ENCODE data around the gene CENPA. TPM values are rescaled to one million over a fixed set of nuclear protein-coding genes. Genes with fewer than 3 reads are reported as not detected.
A peak's percentile ranks its signal among the peaks of the same experiment; 100 is the strongest.

The CENPA gene
- total RNA-seq, 4 donors from 2014 or later: 3.3 to 3.5 TPM; not detected in 2

DNA sequence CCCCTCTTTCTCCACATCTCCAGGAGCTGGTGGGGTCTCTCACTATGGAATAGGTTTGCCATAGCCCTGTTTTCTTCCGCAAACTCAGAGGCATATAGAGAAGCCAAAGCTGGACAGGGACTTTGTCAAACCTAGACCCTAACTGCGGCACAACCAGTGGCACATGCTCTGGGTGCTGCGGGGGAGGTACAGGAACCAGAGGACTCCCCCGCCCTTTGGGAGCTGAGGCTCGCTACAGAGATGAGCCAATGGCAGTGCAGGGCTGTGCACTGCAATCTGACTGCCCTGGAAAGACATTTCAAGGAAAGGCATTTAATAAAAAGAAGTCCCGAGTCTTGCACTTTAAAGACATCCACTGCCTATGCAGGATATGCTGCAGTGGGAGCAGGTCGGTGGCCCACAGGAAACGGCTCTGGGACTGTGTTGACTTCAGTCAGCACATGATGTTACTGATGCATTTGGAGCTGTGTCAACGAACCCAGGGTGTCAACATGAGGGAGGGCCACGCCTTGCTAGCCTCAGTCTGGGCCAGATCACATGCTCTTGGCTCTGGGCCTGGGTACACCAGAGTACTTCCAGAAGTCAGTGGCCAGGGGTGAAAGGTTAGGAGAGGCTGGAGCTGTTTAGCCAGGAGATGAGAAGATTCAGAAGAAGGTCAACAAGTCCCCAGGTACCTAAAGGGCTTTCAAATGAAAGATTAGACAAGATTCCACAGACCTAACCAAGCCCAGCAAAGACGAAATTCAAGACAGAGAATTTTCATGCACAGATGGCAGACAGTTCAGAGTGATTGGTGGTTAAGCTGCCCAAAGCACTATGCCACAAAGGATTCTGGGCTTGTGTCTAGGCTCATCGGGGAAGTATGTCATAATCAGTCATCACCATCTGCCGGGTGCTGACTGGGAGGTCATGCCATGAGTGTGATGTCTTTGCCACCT lies 13.5 kb upstream of the CENPA start:
- Histone ChIP-seq H3K27me3 (no peaks in the 10 kb centered on the region), H3K4me1 (peaks cover 0 to 72% (median 50%) of the 10 kb centered on the region in 4 donors), H3K9me3 (no peaks in the 10 kb centered on the region), H3K36me3 (peaks cover 3 to 37% (median 10%) of the 10 kb centered on the region in 3 donors), H3K4me3 (peak overlapping the region in 1 of 4 donors; percentile 17), H3K27ac (peak overlapping the region; percentile 77 to 95 (median 86))
- TF ChIP-seq, protein P1, sequence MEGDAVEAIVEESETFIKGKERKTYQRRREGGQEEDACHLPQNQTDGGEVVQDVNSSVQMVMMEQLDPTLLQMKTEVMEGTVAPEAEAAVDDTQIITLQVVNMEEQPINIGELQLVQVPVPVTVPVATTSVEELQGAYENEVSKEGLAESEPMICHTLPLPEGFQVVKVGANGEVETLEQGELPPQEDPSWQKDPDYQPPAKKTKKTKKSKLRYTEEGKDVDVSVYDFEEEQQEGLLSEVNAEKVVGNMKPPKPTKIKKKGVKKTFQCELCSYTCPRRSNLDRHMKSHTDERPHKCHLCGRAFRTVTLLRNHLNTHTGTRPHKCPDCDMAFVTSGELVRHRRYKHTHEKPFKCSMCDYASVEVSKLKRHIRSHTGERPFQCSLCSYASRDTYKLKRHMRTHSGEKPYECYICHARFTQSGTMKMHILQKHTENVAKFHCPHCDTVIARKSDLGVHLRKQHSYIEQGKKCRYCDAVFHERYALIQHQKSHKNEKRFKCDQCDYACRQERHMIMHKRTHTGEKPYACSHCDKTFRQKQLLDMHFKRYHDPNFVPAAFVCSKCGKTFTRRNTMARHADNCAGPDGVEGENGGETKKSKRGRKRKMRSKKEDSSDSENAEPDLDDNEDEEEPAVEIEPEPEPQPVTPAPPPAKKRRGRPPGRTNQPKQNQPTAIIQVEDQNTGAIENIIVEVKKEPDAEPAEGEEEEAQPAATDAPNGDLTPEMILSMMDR (IDR thresholded peaks at IDR 0.05): peak in 1 of 5 experiments; percentile 13
- TF ChIP-seq POLR2A (IDR thresholded peaks at IDR 0.05): peak; percentile 26 to 59
- TF ChIP-seq EP300 (IDR thresholded peaks at IDR 0.05): peak; percentile 99
- 19 to 31% methylated on average over 13 of the region's 13 CpGs for WGBS, 2 donors
- DNase-seq (ENCODE audit: low spot score in 2 of 2): peak; percentile 98 to 100

DNA sequence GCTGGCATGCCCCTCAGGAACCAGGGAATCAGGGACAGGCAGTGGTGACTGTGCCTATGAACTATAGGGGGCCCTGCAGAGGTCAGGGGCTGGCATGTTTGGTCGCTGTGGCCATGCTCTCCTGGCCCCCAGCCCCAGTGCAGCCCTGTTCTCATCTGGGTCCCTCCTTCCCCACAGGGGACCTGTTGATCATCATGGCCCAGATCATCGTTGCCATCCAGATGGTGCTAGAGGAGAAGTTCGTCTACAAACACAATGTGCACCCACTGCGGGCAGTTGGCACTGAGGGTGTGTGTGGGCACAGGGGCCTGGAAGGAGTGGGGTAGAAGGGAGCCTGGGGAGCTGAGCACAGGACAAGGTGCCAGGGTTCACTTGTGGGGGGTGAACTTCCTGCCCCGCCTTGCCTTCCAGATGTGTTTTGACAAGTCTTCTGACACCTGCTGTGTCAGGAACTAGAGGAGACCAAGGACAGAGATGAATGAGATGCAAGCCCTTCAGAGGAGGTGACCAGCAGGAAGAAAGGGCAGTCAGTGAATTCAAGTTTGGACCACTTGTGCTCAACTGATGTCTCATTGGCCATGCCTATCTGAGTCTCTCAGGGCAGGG lies 9.6 kb upstream of the CENPA start:
- WGBS, 2 donors: 93 to 95% methylated on average over 4 to 5 of the region's 5 CpGs

DNA sequence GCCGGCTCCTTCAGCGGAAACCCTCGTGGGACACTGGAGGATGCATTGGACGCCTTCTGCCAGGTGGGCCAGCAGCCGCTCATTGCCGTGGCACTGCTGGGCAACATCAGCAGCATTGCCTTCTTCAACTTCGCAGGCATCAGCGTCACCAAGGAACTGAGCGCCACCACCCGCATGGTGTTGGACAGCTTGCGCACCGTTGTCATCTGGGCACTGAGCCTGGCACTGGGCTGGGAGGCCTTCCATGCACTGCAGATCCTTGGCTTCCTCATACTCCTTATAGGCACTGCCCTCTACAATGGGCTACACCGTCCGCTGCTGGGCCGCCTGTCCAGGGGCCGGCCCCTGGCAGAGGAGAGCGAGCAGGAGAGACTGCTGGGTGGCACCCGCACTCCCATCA lies 7.8 kb upstream of the CENPA start:
- no peak overlapping the region for H3K4me3 ChIP-seq
- WGBS, 2 donors: 94 to 99% methylated on average over 10 to 12 of the region's 18 CpGs
- peaks cover 0 to 19% (median 5%) of the 10 kb centered on the region in 4 donors for H3K4me1 ChIP-seq
- no peaks in the 10 kb centered on the region for H3K27me3 ChIP-seq
- H3K9me3 ChIP-seq: no peaks in the 10 kb centered on the region
- TF ChIP-seq, protein P1 (IDR thresholded peaks at IDR 0.05): no peak
- TF ChIP-seq EP300 (IDR thresholded peaks at IDR 0.05): no peak
- TF ChIP-seq POLR2A (IDR thresholded peaks at IDR 0.05): no peak
- peaks cover 3 to 83% (median 26%) of the 10 kb centered on the region in 3 donors for H3K36me3 ChIP-seq
- H3K27ac ChIP-seq: no peak overlapping the region
- no peak for DNase-seq (ENCODE audit: low spot score in 2 of 2)

More for the DNA sequence above, 9.6 kb upstream of the CENPA start:
- no peaks in the 10 kb centered on the region for H3K27me3 ChIP-seq
- no peak overlapping the region for H3K27ac ChIP-seq
- TF ChIP-seq, protein P1 (IDR thresholded peaks at IDR 0.05): no peak
- TF ChIP-seq POLR2A (IDR thresholded peaks at IDR 0.05): no peak
- no peak for TF ChIP-seq EP300 (IDR thresholded peaks at IDR 0.05)
- no peak for DNase-seq (ENCODE audit: low spot score in 2 of 2)
- peaks cover 0 to 37% (median 22%) of the 10 kb centered on the region in 4 donors for H3K4me1 ChIP-seq
- H3K36me3 ChIP-seq: peaks cover 3 to 76% (median 26%) of the 10 kb centered on the region in 3 donors
- no peaks in the 10 kb centered on the region for H3K9me3 ChIP-seq
- no peak overlapping the region for H3K4me3 ChIP-seq

DNA sequence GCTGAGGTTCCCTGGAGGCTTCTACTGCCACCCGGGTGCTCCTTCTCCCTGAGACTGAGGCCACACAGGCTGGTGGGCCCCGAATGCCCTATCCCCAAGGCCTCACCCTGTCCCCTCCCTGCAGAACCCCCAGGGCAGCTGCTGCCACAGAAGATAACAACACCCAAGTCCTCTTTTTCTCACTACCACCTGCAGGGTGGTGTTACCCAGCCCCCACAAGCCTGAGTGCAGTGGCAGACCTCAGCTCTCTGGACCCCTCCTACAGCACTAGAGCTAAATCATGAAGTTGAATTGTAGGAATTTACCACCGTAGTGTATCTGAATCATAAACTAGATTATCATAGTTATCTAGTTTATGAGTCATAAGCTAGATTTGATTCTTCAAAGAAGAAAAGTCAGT lies 7.3 kb upstream of the CENPA start:
- Histone ChIP-seq H3K9me3 (no peaks in the 10 kb centered on the region), H3K4me1 (peaks cover 0 to 15% (median 2%) of the 10 kb centered on the region in 4 donors), H3K27ac (no peak overlapping the region), H3K27me3 (no peaks in the 10 kb centered on the region), H3K36me3 (peaks cover 3 to 83% (median 26%) of the 10 kb centered on the region in 3 donors), H3K4me3 (no peak overlapping the region)
- 78 to 89% methylated on average over 1 to 3 of the region's 3 CpGs for WGBS, 2 donors
- TF ChIP-seq EP300 (IDR thresholded peaks at IDR 0.05): no peak
- TF ChIP-seq, protein P1 (IDR thresholded peaks at IDR 0.05): no peak
- no peak for TF ChIP-seq POLR2A (IDR thresholded peaks at IDR 0.05)
- DNase-seq (ENCODE audit: low spot score in 2 of 2): no peak

All from tibial nerve (tissue), 4 donors.